GM21576 (cell line): Measurements from ENCODE around the gene DOK1.

Experiments used
- ATAC-seq: cut with Tn5 transposase; IDR thresholded peaks from one replicate; pipeline ENCODE4 v1.9.1; 2021; ENCODE audit warnings: mild to moderate bottlenecking, moderate library complexity; ENCODE audit not compliant: unreplicated experiment

DOK1 gene

DNA sequence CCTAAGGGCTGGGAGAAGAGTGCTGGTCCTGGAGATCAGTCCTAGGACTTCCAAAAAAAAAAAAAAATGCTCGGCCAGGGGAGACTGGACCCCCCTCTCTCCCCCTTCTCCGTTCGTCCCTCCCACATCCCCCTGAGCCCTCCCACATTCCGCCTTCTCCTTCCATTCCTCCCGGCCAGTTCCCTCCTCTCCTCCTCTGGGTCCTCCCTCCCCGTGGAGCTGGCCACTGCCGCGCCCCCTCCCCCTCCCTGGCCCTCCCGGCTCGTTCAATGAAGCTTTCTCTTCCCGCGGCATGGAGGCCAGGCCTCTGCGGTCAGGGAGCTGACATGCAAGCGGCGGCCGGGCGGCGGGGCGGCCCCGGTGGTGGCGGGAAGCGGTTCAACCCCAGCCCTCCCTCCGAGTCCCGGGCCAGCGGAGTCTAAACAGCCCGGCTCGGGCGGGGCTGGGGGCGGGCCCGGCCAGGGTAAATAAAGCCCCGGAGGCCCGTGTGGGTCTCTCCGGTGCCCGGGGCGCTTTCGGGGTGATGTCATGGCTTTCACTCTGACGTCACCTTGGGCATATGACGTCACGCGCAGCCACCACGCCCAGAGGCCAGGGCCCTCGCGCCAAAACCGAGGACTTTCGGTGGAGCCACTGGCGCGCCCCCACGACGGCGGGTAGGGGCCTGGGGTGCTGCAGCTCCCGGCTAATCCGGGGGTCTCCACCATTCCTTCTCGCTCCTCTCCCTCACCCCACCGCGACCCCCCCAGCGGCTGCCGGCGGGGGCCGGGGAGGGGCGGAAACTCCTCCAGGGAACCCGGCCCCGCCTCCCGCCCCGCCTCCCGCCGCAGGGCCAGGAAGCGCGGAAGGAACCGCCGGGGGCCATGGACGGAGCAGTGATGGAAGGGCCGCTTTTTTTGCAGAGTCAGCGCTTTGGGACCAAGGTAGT, at the start of gene DOK1, which contains the start of gene LOXL3:
TSS of gene DOK1 (plus strand) at position 829 of the 928 bp plus-strand sequence. CDS start at position 864, 35 bp downstream.
TSS of gene LOXL3 (minus strand) at position 51 of the 928 bp plus-strand sequence. CDS start 1,308 bp downstream, outside the sequence.
- peak; percentile 48 for ATAC-seq

GRCh38 chr2:74505448-74506246, 48.9 kb upstream of the DOK1 start:
- no peak for ATAC-seq

- ATAC-seq: peak; percentile 85
Measured at GRCh38 chr2:74507145-74507925, 47.2 kb upstream of the DOK1 start, which contains the start of gene PCGF1. Gene PCGF1, minus strand, starts transcription at chr2:74507695. Its CDS starts 27 bp downstream, at chr2:74507668.

DNA sequence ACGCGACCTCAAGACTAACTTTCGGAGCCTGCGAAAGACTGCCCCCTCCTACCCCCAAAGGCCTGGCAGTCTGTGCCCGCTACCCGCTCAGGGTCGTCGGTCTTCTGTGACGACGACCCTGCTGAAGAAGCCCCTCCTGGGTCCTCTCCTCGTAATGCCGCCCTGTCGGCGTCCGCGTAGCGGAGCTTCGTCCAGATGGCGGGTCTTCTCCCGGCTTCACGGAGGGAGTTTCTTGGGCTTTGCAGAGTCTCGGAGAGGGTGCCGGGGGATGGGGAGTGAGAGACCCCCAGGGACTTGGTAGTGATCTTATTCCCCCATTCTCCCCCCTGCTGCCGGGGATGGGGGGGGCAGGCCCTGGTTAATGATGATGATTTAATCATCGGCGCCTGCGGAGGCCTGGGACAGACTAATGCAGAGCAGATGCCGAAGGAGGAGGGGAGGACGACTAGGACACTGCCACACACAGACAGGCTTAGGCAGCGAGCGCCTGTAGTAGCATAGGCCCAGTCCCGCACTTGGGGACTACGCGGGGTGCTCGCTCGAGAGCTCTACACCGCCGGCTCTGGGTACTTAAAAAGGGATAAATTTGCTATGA, 46.5 kb upstream of the DOK1 start:
- ATAC-seq: peak; percentile 12

GRCh38 chr2:74510272-74510671, 44.2 kb upstream of the DOK1 start:
- ATAC-seq: no peak

GRCh38 chr2:74511104-74511989, 43.2 kb upstream of the DOK1 start:
- no peak for ATAC-seq

DNA sequence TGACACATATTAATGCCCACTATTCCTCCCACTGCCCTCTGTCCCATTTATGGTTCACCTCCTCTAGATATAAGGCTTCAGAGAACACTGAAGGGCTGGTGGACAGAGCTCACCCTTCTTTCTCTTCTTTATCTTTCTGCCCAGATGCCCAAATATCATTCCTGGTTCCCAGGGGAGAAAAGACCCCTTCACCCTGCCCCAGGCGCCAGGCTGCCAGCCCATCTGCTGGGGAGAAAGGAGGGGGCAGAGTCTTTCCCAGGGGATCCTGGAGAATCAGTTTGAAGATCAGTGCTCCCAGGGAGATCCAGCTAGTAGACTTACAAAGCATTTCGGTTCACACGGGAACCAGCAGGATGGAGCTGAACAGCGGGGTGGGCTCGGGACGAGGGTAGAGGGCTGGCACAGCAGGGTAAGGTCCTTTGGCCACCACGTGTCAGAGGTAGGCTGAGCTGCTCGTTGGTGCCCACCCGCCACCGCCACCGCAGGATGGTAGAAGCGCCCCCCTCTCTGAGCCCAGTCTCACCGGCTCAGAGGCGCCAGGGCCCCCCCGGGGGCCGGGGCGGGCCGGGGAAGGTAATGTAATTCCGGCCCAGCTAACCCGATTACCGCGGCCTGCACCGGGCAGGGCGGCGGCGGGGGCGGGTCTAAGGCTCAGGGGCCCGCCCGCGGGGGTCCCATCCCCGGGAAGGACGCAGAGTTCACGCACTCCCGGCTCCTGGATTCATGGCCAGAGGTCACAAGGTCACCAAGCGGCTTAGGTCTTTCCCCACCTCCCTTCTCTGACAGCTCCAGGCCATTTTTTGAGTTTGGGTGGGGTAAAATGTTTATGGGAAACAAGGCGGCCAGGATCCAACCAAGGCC, 41.5 kb upstream of the DOK1 start:
- ATAC-seq: no peak

GRCh38 chr2:74513605-74514367, 40.7 kb upstream of the DOK1 start:
- ATAC-seq: no peak

- no peak for ATAC-seq
Measured at GRCh38 chr2:74514368-74515270, 39.9 kb upstream of the DOK1 start, which contains the start of gene TLX2. Gene TLX2, plus strand, starts transcription at chr2:74514450. Its CDS starts 357 bp downstream, at chr2:74514807.

DNA sequence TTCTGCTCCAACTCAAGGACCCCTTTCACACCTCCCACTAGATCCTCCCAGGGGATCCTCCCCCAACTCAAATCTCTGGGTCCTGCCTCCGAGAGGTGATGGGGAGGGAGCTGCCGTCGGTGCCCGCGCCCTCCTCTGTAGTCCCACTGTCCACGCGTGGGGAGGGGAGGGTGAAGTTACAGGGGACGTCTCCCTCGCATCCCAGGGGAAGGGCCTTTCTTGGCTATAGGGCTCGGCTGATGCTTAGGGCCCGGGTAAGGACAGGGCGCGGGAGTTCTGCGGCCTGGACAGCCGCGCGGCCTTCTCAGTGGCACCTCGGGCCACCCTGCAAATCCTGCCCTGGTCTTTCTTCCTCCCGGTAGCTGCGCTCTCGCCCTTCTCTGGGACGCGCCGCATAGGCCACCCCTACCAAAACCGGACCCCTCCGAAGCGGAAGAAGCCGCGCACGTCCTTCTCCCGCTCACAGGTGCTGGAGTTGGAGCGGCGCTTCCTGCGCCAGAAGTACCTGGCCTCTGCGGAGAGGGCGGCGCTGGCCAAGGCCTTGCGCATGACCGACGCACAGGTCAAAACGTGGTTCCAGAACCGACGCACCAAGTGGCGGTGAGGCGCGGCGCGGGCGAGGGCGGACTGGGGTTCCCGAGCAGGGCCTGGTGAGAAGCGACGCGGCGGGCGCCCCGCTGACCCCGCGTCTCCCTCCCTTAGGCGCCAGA, 39.1 kb upstream of the DOK1 start:
- no peak for ATAC-seq

DNA sequence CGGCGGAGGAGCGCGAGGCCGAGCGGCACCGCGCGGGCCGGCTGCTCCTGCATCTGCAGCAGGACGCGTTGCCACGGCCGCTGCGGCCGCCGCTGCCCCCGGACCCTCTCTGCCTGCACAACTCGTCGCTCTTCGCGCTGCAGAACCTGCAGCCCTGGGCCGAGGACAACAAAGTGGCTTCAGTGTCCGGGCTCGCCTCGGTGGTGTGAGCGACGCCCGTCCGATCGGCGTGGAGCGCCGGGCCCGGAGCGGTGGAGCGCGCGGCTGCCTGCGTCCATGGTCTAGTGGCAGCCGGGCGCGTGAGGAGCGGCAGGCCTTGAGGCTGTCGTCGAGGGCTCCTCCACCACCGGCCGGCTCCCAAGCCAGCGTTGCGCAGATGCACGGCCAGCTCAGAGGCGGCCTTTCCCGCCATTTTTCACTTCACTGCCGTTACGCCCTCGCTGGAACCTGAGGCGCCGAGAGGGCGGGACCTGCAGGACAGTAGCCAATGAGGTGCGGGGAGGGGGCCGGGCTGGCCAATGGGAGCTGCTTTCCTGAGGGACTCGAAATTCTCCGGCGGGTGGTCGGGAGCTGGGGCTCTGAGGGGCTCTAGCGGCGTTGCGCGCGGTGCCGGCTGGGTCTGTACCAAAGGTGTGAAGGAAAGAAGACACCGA, 38.4 kb upstream of the DOK1 start:
- ATAC-seq: no peak

DNA sequence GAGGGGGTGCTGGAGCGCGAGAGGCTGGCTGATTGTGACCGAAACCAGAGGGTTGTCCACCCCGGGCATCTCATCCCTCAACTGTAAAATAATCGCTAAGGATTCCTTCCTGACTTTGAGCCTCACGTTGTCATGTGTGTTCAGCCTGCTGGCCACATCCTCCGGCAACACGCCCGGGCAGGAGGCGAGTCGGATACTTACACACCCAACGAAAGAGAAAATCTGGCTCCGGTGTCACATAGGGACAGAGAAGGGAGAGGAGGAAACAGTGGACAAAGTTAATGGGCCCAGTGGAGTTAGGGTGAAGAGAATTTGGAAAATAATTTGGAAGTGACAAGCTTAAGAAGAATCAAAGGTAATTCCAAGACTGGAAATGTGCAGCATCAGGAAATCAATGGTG, 37.9 kb upstream of the DOK1 start:
- no peak for ATAC-seq

DNA sequence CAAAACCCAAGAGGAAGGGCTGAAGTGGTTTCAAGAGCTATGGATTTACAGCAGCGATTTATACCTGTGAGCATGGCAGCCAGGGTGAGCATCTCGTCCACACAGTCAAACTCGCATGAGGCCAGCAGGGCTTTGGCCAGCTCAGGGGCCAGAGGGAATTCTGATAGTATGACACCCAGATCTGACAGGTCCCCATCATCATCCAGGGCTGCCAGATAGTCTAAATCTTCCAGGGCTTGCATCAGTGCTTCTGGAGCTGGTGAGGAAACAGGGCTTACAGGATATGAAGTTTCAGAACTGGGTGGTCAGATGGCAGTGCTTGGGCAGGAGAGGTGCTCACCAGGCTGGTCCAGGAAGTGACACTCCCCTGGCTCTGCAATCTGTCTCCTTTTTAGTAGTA, 32.0 kb upstream of the DOK1 start:
- no peak for ATAC-seq

GRCh38 chr2:74524005-74524404, 30.5 kb upstream of the DOK1 start:
- ATAC-seq: no peak

DNA sequence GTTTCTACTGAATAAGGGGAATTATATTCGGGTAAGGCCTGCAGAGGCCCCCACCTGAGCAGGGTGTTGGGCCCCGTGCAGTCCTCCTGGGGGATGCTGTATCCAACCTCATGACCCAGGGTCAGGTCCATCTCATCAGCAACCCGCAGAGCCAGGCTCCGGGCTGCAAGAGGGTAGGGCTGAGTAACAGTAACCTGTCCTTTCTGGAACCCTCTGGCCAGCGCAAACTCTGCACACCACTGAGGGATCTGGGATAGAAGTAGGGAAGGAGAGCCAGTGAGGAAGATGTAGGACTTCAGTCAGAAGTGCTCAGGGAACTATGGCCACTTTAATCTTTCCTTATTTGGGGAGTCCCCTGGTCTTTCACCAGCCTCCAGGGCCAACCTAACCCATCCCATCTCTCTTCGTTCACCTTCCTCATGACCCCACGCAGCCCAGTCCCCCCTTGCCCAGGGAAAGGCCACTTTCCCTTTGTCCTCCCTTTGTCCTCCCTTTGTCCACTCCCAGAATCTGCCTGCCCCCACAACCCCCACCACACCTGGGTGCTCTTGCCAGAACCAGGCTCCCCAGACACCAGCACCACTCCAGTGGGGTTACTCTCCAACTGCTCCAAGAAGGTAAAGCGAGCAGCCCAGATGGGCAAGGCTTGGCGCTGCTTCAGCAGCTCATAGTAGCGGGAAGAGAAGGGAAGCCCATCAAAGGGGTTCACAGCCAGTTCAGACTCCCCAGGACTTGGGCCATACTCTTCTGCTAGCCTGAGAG, 29.4 kb upstream of the DOK1 start:
- no peak for ATAC-seq
